Globus pallidus (tissue), 1 donor: ENCODE measurements around the gene LRRC41.
"Not testable (repeated sequence)": the region's sequence is repeated elsewhere in the genome, so short reads cannot be mapped to it uniquely, and the experiment has no call there.

Experiments used
- DNase-seq: peaks from one replicate; pipeline ENCODE4 v3.0.0-alpha.2; 2015; ENCODE audit warnings: low spot score

Gene LRRC41, protein sequence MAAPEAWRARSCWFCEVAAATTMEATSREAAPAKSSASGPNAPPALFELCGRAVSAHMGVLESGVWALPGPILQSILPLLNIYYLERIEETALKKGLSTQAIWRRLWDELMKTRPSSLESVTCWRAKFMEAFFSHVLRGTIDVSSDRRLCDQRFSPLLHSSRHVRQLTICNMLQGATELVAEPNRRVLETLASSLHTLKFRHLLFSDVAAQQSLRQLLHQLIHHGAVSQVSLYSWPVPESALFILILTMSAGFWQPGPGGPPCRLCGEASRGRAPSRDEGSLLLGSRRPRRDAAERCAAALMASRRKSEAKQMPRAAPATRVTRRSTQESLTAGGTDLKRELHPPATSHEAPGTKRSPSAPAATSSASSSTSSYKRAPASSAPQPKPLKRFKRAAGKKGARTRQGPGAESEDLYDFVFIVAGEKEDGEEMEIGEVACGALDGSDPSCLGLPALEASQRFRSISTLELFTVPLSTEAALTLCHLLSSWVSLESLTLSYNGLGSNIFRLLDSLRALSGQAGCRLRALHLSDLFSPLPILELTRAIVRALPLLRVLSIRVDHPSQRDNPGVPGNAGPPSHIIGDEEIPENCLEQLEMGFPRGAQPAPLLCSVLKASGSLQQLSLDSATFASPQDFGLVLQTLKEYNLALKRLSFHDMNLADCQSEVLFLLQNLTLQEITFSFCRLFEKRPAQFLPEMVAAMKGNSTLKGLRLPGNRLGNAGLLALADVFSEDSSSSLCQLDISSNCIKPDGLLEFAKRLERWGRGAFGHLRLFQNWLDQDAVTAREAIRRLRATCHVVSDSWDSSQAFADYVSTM

DNA sequence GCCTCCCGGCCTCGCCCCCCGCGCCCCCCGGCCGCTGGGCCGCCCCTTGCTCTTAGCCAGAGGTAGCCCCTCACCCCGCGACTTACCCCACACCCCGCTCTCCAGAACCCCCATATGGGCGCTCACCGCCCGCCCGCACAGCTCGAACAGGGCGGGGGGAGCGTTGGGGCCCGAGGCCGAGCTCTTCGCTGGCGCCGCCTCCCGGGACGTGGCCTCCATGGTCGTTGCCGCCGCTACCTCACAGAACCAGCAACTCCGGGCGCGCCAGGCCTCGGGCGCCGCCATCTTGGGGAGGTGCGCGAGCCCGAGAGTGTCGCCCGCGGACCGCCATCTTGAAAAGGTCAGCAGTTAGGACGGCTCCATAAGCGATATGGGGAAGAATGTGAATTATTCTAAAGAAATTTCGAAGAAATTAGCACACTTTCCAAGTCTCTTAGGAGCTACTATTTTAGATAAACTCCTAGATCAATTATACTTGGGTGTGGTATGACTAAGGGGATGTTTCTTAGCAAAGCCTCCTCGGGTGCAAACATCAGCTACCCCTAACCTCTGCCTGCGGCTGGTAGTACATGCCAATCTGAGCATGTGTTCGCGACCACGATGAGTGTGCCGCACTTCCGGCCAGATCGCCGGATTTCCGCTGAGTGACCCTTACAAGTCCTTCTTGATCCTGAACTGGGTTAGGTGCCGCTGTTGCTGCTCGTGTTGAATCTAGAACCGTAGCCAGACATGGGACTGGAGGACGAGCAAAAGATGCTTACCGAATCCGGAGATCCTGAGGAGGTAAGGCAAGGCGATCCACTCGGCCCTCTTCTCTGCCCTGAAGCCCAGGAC is at the start of gene LRRC41, which contains the start of gene UQCRH:
TSS of gene LRRC41 (minus strand) at position 579 of the 834 bp plus-strand sequence. CDS start at position 285, 294 bp downstream.
TSS of gene UQCRH (plus strand) at position 661 of the 834 bp plus-strand sequence. CDS start at position 730, 69 bp downstream.
- DNase-seq: peak; percentile 97

DNA sequence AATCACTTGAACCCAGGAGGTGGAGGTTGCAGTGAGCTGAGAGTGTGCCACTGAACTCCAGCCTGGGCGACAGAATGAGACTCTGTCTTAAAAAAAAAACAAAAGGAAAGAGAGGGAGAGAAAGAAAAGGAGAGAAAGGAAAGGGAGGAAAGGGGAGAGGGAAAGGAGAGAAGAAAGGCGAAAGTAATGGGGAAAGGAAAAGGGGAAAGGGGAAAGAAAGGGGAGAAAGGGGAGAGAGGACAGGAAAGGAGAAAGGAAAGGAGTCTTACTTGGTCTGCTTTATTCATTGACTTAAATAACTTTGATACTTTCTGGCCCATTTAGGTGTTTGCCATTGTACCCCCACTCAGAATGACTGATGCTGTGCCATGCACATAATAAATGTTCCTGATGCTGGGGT is 48.9 kb upstream of the LRRC41 start:
- no peak for DNase-seq

DNA sequence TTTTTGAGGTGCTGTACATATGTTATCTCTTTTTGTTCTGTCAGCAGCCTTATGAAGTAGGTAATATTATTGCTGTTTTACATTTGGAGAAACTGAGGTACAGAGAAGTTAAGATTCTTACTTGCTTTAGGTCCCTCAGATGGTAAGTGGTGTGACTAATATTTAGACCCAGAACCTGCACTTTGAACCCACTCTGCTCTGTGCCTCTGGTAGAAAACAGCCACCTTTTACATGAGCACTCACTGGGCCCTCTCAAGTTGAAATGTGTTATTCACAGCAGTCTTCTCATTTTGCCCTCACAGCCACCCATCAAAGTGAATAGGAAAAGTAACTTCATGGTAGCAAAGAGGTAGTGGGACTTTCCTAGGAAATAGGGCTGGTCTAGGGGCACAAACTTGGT is 41.9 kb upstream of the LRRC41 start:
- no peak for DNase-seq

DNA sequence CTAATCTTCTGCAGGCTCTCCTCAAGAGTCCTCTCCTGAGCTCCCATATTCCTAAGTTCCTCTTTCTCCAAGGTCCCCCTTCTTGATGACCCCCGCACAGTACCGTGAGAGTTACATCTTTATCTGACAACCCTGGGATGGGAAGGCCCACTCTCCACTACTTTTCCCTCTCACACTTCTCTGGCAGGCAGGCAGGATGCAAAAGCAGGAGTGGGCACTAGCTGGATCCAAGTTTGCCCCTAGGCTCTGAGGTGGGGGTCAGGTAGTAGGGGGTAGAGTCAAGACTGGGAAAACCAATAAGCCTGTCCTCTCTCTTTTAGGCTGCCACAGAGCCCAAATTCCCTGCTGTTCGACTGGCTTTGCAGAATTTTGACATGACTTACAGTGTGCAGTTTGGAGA is 41.1 kb upstream of the LRRC41 start:
- no peak for DNase-seq

DNA sequence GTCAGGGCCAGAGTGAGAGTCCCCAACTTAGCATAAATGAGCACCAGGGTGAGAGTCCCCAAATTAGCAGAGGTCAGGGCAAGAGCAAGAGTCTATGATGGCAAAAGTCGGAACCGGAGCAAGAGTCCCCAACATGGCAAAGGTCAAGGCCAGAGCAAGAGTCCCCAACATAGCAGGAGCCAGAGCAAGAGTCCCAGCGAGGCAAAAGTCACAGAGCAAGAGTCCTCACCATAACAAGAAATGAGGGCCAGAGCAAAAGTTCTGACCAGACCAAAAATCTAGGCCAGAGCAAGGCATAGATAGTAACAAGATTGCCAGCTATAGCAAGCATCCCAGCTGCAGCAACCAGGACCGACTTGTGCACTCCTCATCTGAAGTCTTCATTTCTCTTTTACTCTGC is 40.3 kb upstream of the LRRC41 start:
- no peak for DNase-seq

DNA sequence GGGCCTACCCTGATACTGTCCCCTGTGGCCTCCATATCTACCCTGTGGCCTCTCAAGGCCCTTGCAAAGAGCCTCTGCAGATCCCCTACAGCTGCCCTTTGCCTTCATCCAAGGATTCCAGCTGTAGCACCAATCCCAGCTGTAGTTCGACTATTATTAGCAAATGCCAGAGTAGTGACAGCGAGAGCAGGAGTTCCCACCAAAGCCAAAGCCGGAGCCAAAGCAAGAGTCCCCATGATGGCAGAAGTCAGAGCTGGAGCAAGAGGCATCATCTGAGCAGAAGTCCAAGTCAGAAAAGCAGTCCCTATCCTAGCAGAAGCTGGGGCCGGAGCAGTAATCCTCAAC is 39.9 kb upstream of the LRRC41 start:
- DNase-seq: no peak

DNA sequence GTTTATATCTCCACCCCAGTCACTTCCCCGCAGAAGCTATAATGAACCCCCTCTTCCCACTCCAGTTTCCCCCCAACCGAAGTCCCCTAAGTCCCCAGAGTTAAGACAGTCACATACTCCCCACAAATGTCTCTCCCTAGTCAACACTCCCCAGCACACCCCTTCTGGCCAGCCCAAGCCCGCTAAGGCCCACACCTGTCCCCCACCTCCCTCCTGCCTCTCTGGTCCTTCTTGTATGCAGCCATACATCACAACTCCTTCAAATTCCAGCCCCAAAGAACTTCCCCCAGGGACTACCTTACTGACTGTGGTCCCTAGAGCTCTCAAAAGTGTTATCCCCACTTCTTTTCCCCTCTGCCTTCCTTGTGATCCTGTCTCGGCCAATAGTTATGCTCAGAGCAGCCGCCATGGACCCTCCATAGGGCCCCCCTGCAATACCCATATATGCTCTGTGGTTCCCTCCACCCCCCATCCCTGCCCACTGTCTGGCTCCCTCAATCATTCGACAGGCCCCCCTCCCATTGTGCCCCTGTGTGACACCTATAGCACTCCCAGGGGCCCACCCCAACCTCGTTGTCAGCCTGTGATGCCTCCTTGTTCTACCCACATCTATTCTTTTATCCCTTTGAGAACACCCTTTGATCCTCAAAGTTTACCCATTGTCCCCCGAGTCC is 39.4 kb upstream of the LRRC41 start:
- DNase-seq: no peak

DNA sequence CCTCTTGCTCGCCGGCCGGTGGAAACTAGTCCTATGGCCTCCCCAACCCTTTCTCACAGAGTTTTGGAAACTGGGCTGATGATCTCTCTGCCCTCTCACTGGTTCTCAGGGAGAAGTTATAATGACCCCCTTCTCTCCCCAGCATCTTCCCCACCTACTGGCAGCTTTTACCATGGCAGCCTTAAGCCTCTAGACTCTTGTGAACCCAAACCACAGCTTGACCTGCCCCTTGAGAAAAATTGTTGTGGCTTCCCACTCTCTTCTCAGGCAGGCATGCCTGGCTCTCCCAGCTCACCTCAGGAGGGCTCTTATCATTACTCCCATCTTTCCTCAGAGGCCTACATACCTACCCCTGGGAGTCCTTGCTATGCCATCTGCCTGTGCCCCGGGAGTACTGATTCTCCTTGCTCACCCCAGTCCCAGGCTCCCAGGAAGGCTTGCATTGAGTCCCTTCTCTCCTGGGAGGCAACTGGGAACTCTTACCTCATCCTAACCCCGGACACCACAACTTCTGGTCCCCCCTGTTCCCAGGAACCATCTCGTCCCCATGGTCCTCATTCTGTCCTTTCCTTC is 38.8 kb upstream of the LRRC41 start:
- DNase-seq: no peak

DNA sequence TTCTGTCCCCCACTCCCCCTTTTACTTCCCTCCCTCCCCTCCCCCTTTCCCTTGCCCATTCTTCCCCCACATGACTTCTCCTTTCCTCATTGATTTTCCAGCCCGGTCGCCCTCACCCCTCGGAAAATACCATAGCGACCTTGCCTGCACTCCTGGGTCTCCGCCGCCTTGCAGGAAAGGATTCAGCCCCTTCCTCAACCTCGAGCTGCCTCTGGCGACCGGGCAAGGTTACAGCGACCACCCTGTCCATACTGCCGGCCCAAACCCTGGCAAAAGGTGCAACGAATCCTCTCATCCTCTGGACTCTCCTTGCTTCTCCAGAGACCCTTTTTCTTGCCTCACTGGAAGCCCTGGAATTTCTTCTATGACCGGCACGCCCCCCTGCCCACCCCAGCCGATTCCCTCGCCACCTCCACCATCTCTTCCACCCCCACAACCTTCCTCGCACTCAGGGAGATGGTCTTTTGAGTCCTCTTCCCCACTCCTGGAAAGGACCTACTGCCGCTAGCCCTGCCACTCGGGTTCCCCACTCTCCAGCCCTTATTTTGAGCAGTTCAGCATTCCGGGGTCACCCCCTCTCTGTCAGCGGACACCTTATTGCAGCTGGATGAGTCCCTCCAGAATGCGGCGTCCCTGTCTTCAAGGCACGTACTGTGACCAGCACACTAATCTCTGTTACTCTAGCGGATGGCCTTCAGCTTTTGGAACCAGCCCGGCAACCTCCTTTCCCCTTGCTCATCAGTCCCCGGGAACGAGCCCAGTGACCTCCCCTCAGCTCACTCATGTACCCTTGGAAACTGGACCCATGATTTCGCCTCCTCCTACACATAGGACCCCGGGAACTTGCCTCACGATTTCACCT is 38.0 kb upstream of the LRRC41 start:
- DNase-seq: no peak

DNA sequence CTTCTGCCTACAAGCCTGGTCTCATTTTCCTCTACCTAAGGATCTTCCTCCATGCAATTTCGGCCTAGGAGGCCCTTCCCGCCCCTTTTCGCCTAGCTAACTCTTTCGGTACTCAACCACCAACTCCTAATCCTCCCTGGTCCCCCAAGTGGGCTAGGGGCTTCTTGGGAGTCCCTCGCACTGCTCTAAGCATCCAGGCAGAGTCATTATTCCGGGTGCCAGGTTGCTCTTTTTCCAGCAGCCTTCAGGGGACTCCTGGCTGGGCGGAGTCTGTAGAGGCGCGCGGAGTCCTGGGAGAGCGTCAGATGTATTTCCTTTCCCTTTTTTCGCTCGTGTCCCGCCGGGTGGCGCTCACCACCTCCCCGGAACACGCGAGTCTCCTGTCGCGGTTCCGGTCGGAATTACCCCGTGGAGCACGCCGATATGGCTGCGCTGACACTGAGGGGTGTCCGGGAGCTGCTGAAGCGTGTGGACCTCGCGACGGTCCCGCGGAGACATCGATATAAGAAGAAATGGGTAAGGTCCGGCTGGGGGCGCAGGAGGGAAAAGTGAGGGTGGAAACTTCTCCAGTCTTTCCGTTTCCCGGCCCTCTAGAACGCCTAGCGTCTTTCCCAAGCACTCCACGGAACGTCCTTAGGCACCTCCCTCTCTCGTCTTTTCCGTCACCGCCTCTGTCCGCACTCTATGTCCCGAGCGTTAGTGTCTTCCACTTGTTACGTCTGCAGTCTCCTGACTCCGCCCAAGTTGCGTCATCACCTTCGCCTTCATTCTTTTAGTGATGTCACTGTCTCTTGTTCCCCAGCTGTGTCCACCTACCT is 37.2 kb upstream of the LRRC41 start, which contains the start of gene NSUN4:
TSS of gene NSUN4 (plus strand) at position 404 of the 818 bp plus-strand sequence. CDS start at position 424, 20 bp downstream.
- peak; percentile 94 for DNase-seq

DNA sequence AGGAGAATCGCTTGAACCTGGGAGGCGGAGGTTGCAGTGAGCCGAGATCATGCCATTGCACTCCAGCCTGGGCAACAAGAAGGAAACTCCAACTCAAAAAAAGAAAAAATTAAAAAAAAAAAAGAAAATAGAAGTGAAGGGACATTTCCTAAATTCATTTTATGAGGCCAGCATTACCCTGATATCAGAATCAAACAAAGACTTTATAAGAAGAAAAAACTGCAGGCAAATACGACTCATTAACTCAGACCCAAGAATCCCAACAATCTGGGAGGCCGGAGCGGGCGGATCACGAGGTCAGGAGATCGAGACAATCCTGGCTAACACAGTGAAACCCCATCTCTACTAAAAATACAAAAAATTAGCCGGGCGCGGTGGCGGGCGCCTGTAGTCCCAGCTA is 34.0 kb upstream of the LRRC41 start:
- not testable (repeated sequence) for DNase-seq

DNA sequence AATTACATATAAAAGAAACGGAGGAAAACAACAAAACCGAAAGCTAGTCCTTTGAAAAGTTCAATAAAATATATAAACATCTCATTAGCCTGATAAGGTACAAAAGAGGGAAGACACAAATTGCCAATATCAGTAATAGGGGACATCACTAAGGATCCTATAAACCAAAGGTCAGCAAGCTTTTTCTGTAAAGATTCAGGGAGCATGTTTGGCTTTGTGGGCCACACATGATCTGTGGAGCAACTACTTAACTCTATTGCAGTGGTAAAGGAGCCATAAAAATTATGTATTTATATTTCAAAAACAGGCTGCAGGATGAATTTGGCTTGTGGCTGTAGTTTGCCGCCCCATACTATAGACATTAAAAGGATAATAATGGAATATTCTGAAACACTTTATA is 31.7 kb upstream of the LRRC41 start:
- no peak for DNase-seq

DNA sequence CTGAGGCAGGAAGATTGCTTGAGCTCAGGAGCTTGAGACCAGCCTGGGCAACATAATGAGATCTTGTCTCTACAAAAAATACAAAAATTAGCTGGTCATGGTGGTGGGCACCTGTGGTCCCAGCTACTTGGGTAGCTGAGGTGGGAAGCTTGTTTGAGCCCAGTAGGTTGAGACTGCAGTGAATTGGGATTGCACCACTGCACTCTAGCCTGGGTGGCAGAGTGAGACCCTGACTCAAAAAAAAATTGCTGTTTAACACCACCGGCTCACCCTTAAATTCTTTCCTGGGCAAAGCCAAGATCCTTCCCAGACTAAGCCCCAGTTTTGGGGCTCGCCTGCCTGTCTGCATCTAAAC is 30.6 kb upstream of the LRRC41 start:
- DNase-seq: no peak

DNA sequence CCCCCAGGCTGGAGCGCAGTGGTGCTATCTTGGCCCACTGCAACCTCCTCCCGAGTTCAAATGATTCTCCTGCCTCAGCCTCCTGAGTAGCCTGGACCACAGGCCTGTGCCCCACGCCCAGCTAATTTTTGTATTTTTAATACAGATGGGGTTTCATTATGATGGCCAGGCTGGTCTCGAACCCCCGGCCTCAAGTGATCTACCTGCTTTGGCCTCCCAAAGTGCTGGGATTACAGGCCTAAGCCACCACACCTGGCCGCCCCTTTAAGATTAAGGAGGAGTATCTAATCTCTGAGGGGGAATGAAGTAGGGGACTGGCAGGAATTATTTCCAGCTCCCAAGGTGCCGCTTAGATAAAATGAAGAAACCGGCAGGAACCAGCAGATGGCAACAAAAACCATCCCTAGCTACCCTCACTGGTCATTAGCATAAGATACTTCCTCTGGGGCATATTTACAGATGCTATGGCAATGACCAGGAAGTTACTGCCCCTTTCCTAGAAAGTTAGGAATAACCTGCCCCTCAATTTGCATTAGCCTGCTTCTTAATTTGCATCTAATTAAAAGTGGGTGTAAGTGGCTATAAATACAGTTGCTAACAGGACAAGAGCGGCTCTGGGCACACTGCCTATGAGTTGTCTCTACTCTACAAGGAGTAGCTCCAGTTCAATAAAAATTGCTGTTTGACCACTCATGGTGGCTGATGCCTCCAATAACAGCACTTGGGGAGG is 30.0 kb upstream of the LRRC41 start:
- DNase-seq: peak; percentile 20

DNA sequence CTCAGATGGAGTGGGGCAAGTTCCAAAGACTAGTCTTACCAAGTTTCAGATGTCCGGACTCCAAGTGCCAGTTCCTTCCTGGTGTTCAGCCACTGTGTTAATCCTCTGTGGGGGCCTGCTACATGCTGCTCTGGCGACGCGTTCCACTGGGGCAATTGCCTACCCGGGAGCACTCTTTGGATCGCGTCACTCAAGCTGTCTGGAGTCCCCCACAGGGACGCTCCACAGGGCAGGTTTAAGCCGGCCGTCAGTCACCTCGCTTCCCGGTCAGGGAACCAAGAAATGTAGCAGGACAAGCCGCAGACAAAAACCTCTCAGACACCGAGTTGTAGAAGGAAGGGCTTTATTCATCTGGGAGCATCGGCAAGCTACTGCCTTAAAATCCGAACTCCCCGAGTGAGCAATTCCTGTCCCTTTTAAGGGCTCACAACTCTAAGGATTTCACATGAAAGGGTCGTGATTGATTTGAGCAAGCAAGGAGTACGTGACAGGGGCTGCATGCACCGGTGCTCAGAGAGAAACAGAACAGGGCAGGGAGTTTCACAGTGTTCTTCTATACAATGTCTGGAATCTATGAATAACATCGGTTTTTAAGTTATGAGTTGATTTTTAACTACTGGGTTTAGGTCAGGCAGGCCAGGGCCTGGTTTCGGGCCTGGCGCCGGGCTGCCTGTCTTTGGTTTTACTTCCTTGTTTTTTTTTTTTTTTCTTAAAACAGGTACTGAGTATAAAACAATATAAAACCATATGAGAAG is 28.5 kb upstream of the LRRC41 start:
- DNase-seq: not testable (repeated sequence)

DNA sequence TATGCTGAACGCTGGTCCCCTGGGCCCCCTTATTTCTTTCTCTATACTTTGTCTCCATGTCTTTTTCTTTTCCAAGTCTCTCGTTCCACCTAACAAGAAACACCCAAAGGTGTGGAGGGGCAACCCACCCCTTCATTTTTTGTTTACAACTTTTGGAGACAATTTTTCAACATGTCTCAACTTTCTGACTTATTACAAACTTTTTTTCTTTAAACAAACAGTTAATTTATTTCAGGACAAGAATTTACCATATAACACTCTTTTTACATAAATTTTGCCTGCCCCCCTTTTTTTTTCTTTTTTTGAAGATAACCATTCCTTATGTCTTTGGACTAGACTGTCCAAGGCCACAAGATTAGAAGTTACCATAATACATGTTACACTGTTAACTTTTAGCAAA is 27.0 kb upstream of the LRRC41 start:
- DNase-seq: not testable (repeated sequence)

DNA sequence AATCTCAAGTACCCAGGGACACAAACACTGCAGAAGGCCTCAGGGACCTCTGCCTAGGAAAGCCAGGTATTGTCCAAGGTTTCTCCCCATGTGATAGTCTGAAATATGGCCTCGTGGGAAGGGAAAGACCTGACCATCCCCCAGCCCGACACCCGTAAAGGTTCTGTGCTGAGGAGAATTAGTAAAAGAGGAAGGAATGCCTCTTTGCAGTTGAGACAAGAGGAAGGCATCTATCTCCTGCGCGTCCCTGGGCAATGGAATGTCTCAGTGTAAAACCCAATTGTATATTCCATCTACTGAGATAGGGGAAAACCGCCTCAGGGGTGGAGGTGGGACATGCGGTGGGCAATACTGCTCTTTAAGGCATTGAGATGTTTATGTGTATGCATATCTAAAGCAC is 26.4 kb upstream of the LRRC41 start:
- not testable (repeated sequence) for DNase-seq

DNA sequence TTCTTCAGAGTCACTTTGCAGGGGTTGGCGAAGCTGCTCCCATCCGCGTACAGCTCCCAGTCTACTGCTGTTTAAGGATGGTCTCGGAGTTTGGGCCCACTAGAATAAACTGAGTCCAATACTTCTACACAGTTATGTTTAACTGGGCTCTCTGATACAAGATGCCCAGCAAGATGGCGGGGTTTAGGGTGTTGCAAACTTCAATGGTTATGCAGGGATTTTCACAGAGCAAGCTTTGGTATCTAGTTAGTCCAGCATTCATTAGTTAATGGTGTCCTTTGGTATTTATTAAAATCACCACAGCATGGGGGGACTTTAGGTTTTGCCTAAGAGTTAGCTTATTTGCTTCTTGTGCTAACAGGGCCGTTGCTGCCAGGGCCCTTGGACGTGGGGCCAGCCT is 24.8 kb upstream of the LRRC41 start:
- not testable (repeated sequence) for DNase-seq
